Measurements from ENCODE around the gene STK11.

The STK11 gene

GRCh38 chr19:1269478-1270212 lies 64.1 kb downstream of the STK11 start:
- no peak for TF ChIP-seq CTCF (conservative IDR thresholded peaks at IDR 0.05)
- peak overlapping the region; percentile 98 for H3K27ac ChIP-seq

GRCh38 chr19:1270213-1270853 lies 64.8 kb downstream of the STK11 start:
- no peak for TF ChIP-seq CTCF (conservative IDR thresholded peaks at IDR 0.05)
- peak overlapping the region; percentile 98 for H3K27ac ChIP-seq

- H3K27ac ChIP-seq = peak overlapping the region; percentile 98
- TF ChIP-seq CTCF (conservative IDR thresholded peaks at IDR 0.05) = no peak
Observed at GRCh38 chr19:1270854-1271527, 65.4 kb downstream of the STK11 start.

- H3K27ac ChIP-seq = peak overlapping the region; percentile 98
- no peak for TF ChIP-seq CTCF (conservative IDR thresholded peaks at IDR 0.05)
Observed at GRCh38 chr19:1271528-1272422, 66.2 kb downstream of the STK11 start.

- TF ChIP-seq CTCF (conservative IDR thresholded peaks at IDR 0.05) = no peak
- peak overlapping the region; percentile 98 for H3K27ac ChIP-seq
Observed at GRCh38 chr19:1272423-1273262, 67.1 kb downstream of the STK11 start.

GRCh38 chr19:1273263-1274041 lies 67.9 kb downstream of the STK11 start:
- no peak for TF ChIP-seq CTCF (conservative IDR thresholded peaks at IDR 0.05)
- H3K27ac ChIP-seq = peak overlapping the region; percentile 98

Data from VCaP (cell line).